GDM1 (cell line): Measurements from ENCODE around the gene DHX40.
"Not testable (repeated sequence)": the region's sequence is repeated elsewhere in the genome, so short reads cannot be mapped to it uniquely, and the experiment has no call there.

Experiments
- DNase-seq: peaks from one replicate; lab custom pipeline; 2025; lab: John Stamatoyannopoulos, UW

Gene DHX40

DNA sequence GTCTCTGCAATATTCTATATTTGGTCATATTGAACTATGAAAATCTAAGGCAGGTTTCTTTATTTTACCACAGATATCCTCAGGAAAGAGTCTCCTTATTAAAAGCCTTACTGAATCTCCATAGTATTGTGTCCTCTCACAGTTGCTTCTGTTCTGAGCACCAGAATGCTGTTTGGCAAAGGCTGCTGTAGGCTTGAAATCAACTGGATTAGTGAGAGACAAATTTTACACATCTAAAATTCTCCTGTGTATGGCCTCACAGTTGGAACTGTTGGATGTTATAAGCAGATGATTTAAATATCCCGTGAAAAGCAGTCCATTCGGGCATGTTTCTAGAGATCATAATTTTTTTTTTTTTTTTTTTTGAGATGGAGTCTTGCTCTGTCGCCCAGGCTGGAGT, 63.8 kb downstream of the DHX40 start:
- no peak for DNase-seq

DNA sequence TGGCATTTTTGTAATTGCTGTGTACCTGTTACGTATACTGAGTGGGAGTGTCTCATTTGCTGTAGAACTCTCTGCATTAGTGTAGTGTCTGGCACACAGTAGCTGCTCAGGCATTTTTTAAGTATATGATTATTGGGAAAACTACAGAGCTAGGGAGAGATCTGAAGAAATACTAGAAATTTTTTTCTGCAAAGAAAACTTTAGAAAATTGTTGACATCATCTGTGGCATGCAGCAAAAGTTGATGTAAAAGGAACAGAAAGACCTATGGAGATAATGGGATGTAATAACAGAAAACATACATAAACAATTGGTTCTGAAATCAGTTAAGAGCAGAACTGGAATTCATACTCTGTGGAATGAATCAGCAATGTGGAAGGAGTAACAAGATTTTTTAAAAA, 65.9 kb downstream of the DHX40 start:
- no peak for DNase-seq

DNA sequence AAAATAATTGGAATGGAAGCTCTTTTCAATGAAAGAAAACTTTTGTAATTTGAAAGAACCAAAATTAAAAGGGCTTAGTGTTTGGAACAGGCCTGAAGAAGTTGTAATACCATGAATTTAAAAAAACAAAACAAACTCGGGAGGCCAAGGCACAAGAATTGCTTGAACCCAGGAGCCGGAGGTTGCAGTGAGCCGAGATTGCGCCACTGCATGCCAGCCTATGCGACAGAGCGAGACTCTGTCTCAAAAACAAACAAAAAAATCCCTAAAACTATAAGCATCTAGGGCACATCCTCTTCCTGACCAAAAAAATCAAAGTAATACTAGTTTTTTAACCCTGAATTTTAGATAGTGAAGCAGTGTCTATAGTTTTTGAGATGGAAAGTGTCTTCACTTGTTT, 67.0 kb downstream of the DHX40 start:
- no peak for DNase-seq

DNA sequence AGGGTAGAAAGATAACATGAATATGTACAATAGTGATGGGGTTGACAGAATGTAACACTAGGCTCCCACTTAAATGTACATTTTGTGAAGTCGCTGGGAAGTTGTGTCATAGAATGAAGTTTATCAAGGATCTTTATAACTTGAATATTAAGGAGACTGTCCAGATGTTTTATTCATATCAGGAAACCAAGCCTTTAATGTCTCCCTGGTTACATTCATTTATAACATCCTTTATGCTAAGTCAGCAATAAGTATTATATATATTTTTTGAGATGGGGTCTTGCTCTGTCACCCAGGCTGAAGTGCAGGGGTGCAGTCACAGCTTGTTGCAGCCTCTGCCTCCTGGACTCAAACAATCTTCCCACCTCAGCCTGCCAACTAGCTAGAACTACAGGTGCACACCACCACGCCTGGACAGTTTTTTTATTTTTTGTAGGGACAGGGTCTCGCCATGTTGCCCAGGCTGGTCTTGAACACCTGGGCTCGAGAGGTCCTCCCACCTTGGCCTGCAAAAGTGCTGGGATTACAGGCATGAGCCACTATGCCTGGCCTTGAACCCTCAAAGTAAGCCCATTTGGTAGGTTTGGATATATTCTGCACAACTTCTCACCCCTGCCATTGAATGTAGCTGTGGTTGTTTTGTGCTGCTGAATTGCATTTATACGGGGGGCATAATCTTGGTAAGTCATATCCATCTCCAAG, 68.4 kb downstream of the DHX40 start:
- DNase-seq = no peak

DNA sequence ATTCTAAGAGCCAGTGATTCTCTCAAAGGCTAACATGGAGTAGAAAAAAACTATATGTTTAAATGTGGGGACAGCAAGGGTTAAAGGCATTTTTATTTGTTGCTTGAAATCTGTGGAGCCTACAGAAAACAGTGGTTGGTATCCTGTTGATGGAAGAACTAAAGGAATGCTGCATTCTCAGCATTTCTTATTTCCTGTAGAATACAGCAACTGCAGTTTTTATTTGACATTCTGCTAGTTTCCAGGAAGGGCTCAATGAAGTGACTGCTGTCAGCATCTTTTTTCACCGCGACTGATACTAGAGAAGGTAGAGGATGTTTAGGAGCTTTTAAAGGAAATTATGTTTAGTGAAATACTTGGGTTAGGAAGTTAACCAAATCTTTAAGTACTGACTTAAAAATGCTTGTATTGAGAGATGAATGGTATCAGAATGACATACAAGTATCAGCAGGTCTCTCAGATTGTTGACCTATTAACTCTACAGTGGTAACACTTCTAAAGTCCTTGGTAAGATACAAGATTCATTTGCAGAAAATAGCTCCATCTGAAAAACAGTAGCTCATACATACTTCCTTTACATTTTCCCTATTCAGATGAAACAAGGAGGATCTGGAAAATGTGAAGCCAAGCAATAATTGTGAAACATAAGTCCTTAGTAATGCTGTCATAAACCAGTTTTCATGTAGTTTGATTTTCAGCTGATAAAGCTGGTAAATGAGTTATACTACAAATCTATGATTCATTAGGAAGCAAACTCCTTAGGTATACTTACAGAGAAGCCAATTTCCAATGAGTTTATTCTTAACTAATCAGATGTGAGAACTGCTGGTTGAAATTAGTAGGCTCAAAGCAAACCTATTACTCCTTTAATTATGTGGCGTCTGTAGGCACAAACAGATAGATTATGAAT, 69.5 kb downstream of the DHX40 start:
- no peak for DNase-seq

DNA sequence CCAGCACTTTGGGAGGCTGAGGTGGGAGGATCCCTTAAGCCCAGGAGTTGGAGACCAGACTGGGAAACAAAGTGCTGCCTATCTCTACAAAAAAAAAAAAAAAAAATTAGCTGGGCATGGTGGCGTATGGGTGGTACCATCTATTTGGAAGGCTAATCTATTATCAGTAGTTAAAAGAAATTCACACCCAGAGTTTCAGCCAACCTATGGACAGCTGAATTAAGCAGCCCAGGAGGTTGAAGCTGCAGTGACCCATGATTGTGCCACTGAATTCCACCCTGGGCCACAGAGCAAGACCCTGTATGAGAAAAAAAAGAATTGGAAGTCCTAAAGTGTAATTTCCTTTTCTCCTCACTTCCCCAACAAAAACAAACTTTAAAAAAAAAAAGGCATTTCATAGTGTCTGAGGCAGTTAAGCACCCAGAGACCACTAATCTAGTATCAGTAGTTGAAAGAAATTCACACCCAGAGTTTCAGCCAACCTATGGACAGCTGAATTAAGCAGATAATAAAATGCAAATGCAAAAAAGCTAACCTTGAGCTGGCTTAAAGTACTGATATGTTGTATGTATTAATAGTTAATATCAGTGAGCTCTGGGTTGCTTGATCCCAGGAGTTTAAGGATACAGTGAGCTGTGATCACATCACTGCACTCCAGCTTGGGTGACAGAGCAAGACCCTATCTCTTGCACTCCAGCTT, 72.4 kb downstream of the DHX40 start:
- no peak for DNase-seq

DNA sequence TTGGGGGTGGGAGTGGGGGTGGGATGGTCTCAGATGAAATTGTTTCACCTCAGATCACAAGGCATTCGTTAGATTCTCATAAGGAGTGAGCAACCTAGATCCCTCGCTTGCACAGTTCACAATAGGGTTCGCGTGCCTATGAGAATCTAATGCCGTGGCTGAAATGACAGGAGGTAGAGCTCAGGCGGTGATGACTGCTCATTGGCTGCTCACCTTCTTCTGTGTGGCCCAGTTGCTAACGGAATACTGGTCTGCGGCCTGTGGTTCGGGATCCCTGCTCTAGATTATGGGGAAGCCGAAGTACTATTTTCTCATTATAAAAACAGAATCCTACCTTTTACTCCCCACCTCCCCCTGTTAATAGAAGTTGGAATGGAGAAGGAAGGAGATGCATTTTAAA, 73.1 kb downstream of the DHX40 start:
- DNase-seq = no peak

DNA sequence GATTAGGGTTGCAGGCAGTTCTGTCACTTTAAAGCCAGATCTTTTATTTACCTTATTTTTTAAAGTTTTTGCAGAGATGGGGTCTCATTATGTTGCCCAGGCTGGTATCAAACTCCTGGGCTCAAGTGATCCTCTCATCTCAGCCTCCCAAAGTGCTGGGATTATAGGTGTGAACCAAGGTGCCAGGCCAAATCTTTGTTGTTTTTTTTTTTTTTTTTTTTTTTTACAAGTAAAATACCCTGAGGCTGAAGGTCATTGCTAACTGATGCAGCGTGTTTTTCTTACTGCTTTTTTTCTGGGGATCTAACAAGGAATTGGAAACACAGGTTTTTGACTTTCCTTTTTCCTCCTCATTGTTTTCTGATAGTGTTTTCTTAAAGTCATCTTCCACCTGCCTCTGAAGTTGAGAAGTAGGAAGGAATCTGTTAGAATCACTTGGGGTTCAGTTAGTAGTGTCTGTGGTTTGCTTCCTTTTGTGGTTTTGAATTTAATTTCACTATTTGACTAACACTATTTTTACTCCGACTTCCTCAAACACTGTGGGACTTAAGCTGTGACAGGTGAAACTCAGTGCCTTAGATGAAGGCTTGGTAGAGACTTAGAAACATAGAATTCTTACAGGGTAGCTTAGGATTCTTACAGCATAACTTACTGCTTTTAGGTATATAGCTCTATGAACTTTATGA, 76.5 kb downstream of the DHX40 start:
- DNase-seq = no peak

DNA sequence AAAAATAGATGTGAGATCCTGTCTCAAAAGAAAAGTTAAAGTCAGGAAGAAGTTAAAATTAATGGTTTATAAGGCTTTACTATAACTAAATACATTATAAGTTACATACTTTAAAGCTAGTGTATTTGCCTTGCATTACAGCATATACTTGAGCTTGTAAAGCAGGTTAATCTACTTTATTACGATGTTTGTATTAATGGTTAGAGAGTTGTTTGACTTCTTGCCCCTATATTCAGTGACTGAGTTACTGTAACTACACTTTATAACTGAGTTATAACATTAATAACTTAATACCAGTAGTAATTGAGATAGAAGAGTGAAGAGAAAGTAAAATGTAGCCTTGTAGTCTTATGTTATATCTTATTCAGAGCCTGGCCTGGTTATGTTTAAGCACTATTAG, 77.2 kb downstream of the DHX40 start:
- DNase-seq = no peak

DNA sequence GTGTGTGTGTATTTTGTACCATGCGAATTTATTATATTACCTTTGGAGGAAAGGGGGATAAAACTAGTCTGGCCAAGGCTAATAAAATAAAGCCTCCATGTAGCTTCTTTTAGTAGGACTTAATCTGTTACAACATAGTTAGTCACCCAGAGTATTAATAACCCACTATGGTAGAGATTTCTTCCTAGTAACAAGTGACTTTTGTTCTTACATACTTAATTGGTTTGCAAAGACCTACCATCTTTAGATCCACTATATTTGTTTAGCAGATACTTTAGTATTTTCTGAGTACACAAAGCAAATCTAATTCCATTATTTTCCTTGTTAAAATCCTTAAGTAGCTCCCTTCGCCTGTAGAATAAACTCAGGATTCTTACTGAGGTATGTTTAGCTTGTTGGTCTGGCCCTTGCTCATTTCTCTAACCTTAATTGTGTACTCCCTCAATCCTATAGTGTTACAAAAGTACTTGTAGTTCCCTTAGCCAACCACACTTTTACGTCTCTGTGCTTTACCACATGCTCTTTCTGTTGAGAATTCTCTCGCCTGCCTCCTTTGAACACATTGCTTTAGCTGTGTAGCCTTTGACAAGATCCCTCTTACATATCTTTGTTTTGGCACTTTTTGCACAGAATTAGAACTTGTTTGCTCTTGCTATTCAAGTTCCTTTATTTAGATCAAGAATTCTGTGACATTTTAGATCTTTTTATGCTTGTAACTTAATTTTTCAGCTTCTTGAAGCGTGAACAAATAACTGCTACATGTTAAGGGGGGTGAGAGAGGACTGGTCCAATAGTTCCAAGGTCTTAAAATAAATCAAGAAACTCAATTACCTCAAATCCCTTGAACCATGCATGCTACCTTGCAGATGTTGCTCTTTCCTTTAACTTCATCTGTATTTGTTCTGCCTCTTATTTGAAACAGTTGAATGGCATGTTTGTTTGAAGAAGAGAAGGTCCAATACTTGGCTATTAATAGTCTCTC, 78.0 kb downstream of the DHX40 start:
- no peak for DNase-seq

DNA sequence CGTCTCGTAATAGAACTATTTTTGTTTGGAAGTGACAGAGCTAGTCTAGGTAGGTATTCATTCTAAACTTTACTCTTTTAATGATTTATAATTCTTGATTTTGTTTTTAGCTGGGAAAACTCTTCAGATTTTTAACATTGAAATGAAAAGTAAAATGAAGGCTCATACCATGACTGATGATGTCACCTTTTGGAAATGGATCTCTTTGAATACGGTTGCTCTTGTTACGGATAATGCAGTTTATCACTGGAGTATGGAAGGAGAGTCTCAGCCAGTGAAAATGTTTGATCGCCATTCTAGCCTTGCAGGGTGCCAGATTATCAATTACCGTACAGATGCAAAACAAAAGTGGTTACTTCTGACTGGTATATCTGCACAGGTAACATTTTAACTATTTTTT, 81.9 kb downstream of the DHX40 start:
- DNase-seq = no peak

DNA sequence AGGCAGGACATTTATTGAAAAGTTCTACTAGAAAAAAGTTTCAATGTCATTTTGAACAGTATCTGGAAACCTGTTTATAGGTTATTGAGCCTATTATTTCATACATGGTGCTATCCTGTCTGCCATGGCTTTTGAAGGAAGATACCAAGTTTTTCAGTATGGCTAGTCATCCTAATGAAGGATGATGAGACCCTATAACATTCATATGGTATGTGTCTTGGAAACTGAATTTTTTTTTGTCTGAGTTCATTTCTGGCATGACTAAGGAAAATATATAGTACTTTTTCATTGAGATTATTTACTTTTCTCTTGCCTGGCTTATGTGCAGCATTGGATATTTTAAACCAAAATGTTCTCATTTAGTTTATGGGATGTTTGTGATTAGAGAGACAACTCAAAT, 84.5 kb downstream of the DHX40 start:
- DNase-seq = no peak

DNA sequence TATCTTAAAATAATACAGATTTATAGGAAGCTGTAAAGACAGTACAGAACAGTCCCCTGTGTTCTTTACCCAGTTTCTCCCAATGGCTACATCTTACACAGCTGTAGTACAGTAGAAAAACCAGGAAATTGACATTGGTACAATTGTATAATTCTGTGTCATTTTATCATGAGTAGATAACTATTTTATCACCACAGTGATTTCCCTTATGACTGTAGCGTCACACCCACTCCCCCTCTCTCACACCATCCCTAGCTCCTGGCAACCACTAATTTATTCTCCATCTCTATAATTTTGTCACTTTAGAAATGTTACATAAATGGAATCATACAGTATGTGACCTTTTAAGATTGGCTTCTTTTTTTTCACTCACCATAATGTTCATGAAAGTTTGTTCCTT, 85.2 kb downstream of the DHX40 start:
- no peak for DNase-seq

DNA sequence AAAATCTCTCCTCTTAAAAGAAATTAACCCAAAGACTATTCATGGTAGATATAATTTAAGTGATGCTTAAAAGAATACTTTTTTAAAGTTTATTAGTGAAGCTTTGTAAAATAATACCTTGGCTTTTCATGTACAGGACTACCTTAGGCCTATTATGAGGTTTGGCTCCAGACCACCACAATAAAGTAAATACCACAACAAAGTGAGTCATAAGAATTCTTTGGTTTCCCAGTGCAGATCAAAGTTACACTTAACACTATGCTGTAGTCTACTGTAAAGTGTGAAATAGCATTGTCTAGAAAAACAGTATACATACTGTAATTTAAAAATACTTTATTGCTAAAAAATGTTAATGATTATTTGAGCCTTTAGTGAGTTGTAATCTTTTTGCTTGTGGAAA, 85.9 kb downstream of the DHX40 start:
- no peak for DNase-seq

DNA sequence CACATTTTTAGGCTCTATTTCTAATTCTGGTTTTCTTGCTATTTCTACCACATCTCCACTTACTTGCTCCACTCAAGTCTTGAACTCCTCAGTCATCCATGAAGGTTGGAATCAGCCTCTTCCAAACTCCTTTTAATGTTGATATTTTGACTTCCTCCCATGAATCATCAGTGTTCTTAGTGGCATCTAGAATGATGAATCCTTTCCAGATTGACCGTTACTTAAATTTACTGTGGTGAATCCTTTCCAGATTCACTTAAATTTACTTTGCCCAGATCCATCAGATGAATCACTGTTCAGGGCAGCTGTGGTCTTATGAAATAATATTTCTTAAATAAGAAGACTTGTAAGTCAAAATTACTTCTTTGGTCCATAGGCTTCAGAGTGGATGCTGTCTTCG, 86.7 kb downstream of the DHX40 start:
- no peak for DNase-seq

DNA sequence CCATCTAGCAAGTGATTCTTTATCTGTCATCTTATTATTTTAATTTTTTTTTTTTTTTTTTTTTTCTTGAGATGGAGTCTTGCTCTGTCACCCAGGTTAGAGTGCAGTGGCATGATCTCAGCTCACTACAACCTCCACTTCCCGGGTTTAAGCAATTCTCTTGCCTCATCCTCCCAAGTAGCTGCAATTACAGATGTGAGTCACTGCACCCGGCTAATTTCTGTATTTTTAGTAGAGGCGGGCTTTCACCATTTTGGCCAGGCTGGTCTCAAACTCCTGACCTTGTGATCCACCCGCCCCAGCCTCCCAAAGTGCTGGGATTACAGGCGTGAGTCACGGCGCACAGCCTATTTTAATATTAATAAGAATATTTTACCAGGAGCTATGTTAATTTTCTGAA, 91.2 kb downstream of the DHX40 start:
- DNase-seq = not testable (repeated sequence)
